Measurements from ENCODE around the gene MARK1. TPM values are rescaled to one million over a fixed set of nuclear protein-coding genes. Genes with fewer than 3 reads are reported as not detected.

MARK1 gene
- total RNA-seq, 1 experiment from 2014 or later = 17.8 TPM

GRCh38 chr1:220652995-220653394, 125.1 kb downstream of the MARK1 start:
- H3K4me3 Mint-ChIP-seq = no peak overlapping the region
- no peak overlapping the region for H3K23ac ChIP-seq (ENCODE audit: insufficient read length, low read depth, low read length)
- H3K79me2 ChIP-seq (ENCODE audit: insufficient read depth, low read length) = no peaks in the 10 kb centered on the region
- H2BK12ac ChIP-seq (ENCODE audit: insufficient read length, low read depth, low read length) = no peak overlapping the region
- no peaks in the 10 kb centered on the region for H3K23me2 ChIP-seq (ENCODE audit: insufficient read length, low read depth, low read length, poor library complexity, severe bottlenecking)
- H4K91ac ChIP-seq (ENCODE audit: insufficient read length, low read depth, low read length) = no peak overlapping the region
- no peak overlapping the region for H3T11ph ChIP-seq (ENCODE audit: low read length)
- peaks cover 1 to 2% of the 10 kb centered on the region in 2 experiments; a peak in 3 of 4 replicates for H3K4me1 Mint-ChIP-seq
- H3K4ac ChIP-seq (ENCODE audit: low read depth, low read length) = no peak overlapping the region
- H4K20me1 ChIP-seq (ENCODE audit: control insufficient read depth, insufficient read depth, insufficient read length) = no peaks in the 10 kb centered on the region
- no peak overlapping the region for H3K9ac ChIP-seq (ENCODE audit: extremely low read depth, insufficient read length, low read length)
- H3K9me3 ChIP-seq (ENCODE audit: control insufficient read depth, low read depth, low read length) = no peaks in the 10 kb centered on the region
- H3K27me3 Mint-ChIP-seq (ENCODE audit: low read depth) = no peaks in the 10 kb centered on the region
- H3K9me3 Mint-ChIP-seq = no peaks in the 10 kb centered on the region
- H4K5ac ChIP-seq (ENCODE audit: insufficient read length, low read depth, low read length) = no peak overlapping the region
- no peak for DNase-seq
- H3K36me3 Mint-ChIP-seq (ENCODE audit: insufficient read depth in 1 of 3, low read depth in 3 of 3) = peaks cover 0 to 25% (median 17%) of the 10 kb centered on the region in 3 experiments; a peak in 5 of 7 replicates
- no peaks in the 10 kb centered on the region for H3K79me1 ChIP-seq (ENCODE audit: insufficient read depth, low read depth, low read length, poor library complexity, severe bottlenecking)
- no peak overlapping the region for H3K4me2 ChIP-seq (ENCODE audit: insufficient read depth, insufficient read length, low read length)
- H3K14ac ChIP-seq (ENCODE audit: insufficient read depth, low read length) = no peak overlapping the region
- H4K8ac ChIP-seq (replicated peaks; ENCODE audit: insufficient read length, low read depth, low read length) = no peak overlapping the region
- no peak overlapping the region for H2BK20ac ChIP-seq (ENCODE audit: low read depth, low read length, poor library complexity, severe bottlenecking)
- no peak overlapping the region for H2BK15ac ChIP-seq (ENCODE audit: low read depth, low read length)
- no peak overlapping the region for H2BK120ac ChIP-seq (ENCODE audit: low read depth, low read length, poor library complexity, severe bottlenecking)
- H2BK5ac ChIP-seq (ENCODE audit: insufficient read length, low read length) = no peak overlapping the region
- no peak overlapping the region for H2AK5ac ChIP-seq (ENCODE audit: insufficient read length, low read length)
- H3K27ac Mint-ChIP-seq = no peak overlapping the region
- no peaks in the 10 kb centered on the region for H3K4me1 ChIP-seq (ENCODE audit: insufficient read depth, low read length)
- H3K56ac ChIP-seq (ENCODE audit: insufficient read length, low read depth, low read length) = no peak overlapping the region
- TF ChIP-seq CTCF (conservative IDR thresholded peaks at IDR 0.05) = no peak
- H3K27ac ChIP-seq (ENCODE audit: insufficient read length, low read depth, low read length) = no peak overlapping the region
- no peak overlapping the region for H2AFZ ChIP-seq (ENCODE audit: low read length)
- no CpG with 5 or more reads among the region's 13 CpGs for WGBS (ENCODE audit: extremely low coverage, insufficient read length, low lambda C conversion rate)
- no peak overlapping the region for H3K18ac ChIP-seq (ENCODE audit: insufficient read length, low read depth, low read length)
- no peaks in the 10 kb centered on the region for H3K27me3 ChIP-seq (ENCODE audit: insufficient read depth, low read length)
